Measurements from ENCODE around the gene C4orf33.

GRCh38 chr4:129077326-129077725 lies 18.6 kb upstream of the C4orf33 start:
- no peak for TF ChIP-seq EP300 (IDR thresholded peaks at IDR 0.05)
- no peak for TF ChIP-seq CTCF (IDR thresholded peaks at IDR 0.05)
